A673 (cell line): ENCODE measurements around the gene FAM124B. TPM values are rescaled to one million over a fixed set of nuclear protein-coding genes. Genes with fewer than 3 reads are reported as not detected.

Source experiments
- BruUV-seq: library from RNA; stranded (reverse); fragments of 400-500 nt; replicated peaks from 2 replicates; lab custom pipeline; 2021; lab: Mats Ljungman, UMichigan
- CTCF ChIA-PET: fragments of 300-600 bp; sonication (Branson Sonifier 250); formaldehyde crosslinking; loops from one replicate; lab custom pipeline; 2022; ENCODE audit warnings: antibody characterized with exemption; lab: Charles Lee
- POLR2A ChIA-PET: fragments of 300-600 bp; sonication (Branson Sonifier 250); formaldehyde crosslinking; loops from one replicate; lab custom pipeline; 2022; ENCODE audit warnings: antibody characterized with exemption; ENCODE audit not compliant: low non-redundant PET; lab: Charles Lee
- DNase-seq: peaks from one replicate; pipeline ENCODE4 v3.0.0-alpha.2; 2015; ENCODE audit warnings: low spot score
- H3K27ac ChIP-seq: fragments of 200-600 bp; sonication (generic); 2 replicates; pipeline ENCODE4 v1.5.1; 2016; ENCODE audit warnings: mixed run types, low read depth, mild to moderate bottlenecking, mixed read lengths, antibody characterized with exemption, low read length; ENCODE audit not compliant: poor library complexity, severe bottlenecking
- H3K27me3 ChIP-seq: fragments of 200-600 bp; sonication (generic); replicated peaks from 2 replicates; pipeline ENCODE4 v1.6.1; 2017; ENCODE audit warnings: mixed run types, low read depth, mild to moderate bottlenecking, mixed read lengths, antibody characterized with exemption, low read length; ENCODE audit not compliant: insufficient read depth, poor library complexity
- H3K36me3 ChIP-seq: fragments of 200-600 bp; sonication (generic); 2 replicates; pipeline ENCODE4 v1.6.1; 2016; ENCODE audit warnings: mixed run types, mild to moderate bottlenecking, mixed read lengths, antibody characterized with exemption, low read length; ENCODE audit not compliant: insufficient read depth, poor library complexity, severe bottlenecking
- H3K4me1 ChIP-seq: fragments of 200-600 bp; sonication (generic); 2 replicates; pipeline ENCODE4 v1.6.1; 2017; ENCODE audit warnings: mixed run types, mild to moderate bottlenecking, mixed read lengths, antibody characterized with exemption, low read length; ENCODE audit not compliant: insufficient read depth, poor library complexity, severe bottlenecking
- H3K4me3 ChIP-seq: fragments of 200-600 bp; sonication (generic); 2 replicates; pipeline ENCODE4 v1.5.1; 2016; ENCODE audit warnings: low read depth, mixed run types, mild to moderate bottlenecking, mixed read lengths, low read length; ENCODE audit not compliant: poor library complexity, severe bottlenecking
- H3K9me3 ChIP-seq: fragments of 200-600 bp; sonication (generic); 2 replicates; pipeline ENCODE4 v1.6.1; 2016; ENCODE audit warnings: mixed run types, low read depth, mild to moderate bottlenecking, mixed read lengths, antibody characterized with exemption, low read length; ENCODE audit not compliant: poor library complexity, severe bottlenecking
- EZH2 ChIP-seq: fragments of 200-600 bp; sonication (generic); IDR thresholded peaks from 2 replicates; pipeline ENCODE4 v1.6.1; 2017; ENCODE audit warnings: borderline replicate concordance, low read depth, mild to moderate bottlenecking, mixed read lengths, antibody characterized with exemption, low read length; ENCODE audit not compliant: poor library complexity, severe bottlenecking
- intact Hi-C: fragments of 100-400 bp; cut with micrococcal nuclease; formaldehyde crosslinking; loops from one replicate; pipeline ENCODE4 v1.10.0; 2022; ENCODE audit not compliant: unreplicated experiment
- total RNA-seq: library from RNA; stranded (reverse); gene quantifications from 2 replicates; pipeline ENCODE4 v1.2.3, GENCODE V29; 2021
- TF ChIP-seq, protein P1 (sequence below): fragments of 300-800, 200-600 bp; sonication (generic); conservative IDR thresholded peaks from 2 replicates; pipeline ENCODE4 v1.5.1; 2017; ENCODE audit warnings: low read depth, mild to moderate bottlenecking, antibody characterized with exemption, low read length, moderate library complexity, mixed read lengths

The FAM124B gene
- total RNA-seq, 1 experiment from 2014 or later = not detected

DNA sequence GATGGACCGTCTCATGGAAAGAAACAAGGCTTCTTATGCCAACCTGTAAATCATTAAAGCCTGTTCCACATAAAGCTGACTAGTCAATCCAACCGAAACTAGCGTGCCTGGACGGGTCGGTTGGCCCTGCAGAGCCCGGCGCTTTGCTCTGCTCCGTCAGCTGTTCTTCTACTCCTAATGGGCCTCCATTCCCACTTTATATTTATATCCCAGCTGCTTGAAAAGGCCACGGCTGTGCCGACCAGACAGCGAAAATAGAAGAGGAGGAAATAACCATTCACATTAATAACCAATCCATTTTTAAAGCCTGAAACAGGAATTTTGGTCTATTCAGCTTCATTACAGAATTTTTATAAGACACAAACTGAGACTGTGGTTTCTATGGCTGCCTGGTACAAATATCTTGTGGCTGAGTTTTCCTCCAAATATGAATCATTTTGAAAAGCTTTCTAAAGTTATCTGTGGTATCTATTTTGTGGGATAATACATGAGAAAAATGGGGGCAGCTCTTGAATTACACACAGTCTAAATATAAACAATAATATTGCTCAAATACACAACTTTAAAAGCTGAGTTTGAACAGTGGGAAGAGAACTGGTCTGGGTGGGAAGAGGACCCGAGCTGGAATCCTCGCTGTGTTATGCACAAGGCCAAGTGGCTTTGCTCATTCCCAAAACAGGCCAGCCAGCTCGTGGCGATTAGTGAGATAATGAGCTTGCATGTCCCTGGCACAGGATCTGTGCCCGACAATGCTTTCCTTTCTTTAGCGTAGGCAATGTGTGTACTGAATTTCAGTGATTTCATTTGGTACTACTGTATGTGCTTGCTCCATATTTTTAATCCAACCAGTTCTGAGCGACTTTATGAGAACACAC is 10.5 kb upstream of the FAM124B start:
- no peak for TF ChIP-seq EZH2
- TF ChIP-seq, protein P1, sequence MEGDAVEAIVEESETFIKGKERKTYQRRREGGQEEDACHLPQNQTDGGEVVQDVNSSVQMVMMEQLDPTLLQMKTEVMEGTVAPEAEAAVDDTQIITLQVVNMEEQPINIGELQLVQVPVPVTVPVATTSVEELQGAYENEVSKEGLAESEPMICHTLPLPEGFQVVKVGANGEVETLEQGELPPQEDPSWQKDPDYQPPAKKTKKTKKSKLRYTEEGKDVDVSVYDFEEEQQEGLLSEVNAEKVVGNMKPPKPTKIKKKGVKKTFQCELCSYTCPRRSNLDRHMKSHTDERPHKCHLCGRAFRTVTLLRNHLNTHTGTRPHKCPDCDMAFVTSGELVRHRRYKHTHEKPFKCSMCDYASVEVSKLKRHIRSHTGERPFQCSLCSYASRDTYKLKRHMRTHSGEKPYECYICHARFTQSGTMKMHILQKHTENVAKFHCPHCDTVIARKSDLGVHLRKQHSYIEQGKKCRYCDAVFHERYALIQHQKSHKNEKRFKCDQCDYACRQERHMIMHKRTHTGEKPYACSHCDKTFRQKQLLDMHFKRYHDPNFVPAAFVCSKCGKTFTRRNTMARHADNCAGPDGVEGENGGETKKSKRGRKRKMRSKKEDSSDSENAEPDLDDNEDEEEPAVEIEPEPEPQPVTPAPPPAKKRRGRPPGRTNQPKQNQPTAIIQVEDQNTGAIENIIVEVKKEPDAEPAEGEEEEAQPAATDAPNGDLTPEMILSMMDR = no peak
- no TSS peak for BruUV-seq
- POLR2A ChIA-PET = no interaction called here
- Histone ChIP-seq H3K9me3 (no peaks in the 10 kb centered on the region), H3K4me1 (no peaks in the 10 kb centered on the region), H3K4me3 (no peak overlapping the region), H3K27ac (no peak overlapping the region), H3K36me3 (no peaks in the 10 kb centered on the region), H3K27me3 (no peaks in the 10 kb centered on the region)
- CTCF ChIA-PET = no interaction called here
- no peak for DNase-seq
- intact Hi-C loops = no loop called here

GRCh38 chr2:224410946-224411561 is 9.1 kb upstream of the FAM124B start:
- H3K9me3 ChIP-seq = no peaks in the 10 kb centered on the region
- no peak overlapping the region for H3K27ac ChIP-seq
- no peak for TF ChIP-seq EZH2
- TF ChIP-seq, protein P1 = no peak
- no TSS peak for BruUV-seq
- H3K36me3 ChIP-seq = no peaks in the 10 kb centered on the region
- CTCF ChIA-PET = no interaction called here
- H3K4me1 ChIP-seq = no peaks in the 10 kb centered on the region
- POLR2A ChIA-PET = no interaction called here
- intact Hi-C loops = no loop called here
- H3K4me3 ChIP-seq = no peak overlapping the region
- no peak for DNase-seq
- no peaks in the 10 kb centered on the region for H3K27me3 ChIP-seq

DNA sequence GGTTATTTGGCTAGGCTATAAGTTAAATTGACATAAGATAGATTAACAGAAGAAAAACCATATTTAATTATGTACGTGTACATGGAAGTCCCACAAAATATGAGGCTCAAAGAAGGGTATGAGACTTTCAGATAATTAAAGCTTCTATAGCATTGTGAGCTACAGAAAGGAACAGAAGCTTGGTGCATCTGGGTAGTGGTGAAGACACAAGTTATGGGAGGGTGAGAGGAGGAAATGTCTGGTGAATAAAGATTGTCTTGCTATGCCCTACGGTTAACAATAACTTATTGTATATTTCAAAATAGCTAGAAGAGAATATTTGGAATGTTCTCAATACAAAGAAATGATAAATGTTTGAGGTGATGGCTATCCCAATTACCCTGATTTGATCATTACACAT is 6.8 kb upstream of the FAM124B start:
- TF ChIP-seq, protein P1 = no peak
- TF ChIP-seq EZH2 = no peak
- no peaks in the 10 kb centered on the region for H3K36me3 ChIP-seq
- ChIA-PET POLR2A (interaction anchor here (0.6 kb wide), 1 partner anchor 30 kb away, joined by 3 read pairs; no protein-coding TSS in a partner anchor), CTCF (no interaction called here)
- BruUV-seq = no TSS peak
- H3K9me3 ChIP-seq = no peaks in the 10 kb centered on the region
- no peak for DNase-seq
- H3K4me1 ChIP-seq = no peaks in the 10 kb centered on the region
- no peak overlapping the region for H3K27ac ChIP-seq
- H3K4me3 ChIP-seq = no peak overlapping the region
- intact Hi-C loops = no loop called here
- no peaks in the 10 kb centered on the region for H3K27me3 ChIP-seq
